22Rv1 (cell line): ENCODE data around the gene DMBX1.

ENCODE experiments used
- H3K27ac ChIP-seq: fragments of 450-650 bp; 2 replicates; pipeline ENCODE4 v1.5.1; 2017
- CTCF ChIP-seq: fragments of 450-650 bp; IDR thresholded peaks from 2 replicates; pipeline ENCODE4 v1.5.1; 2017; ENCODE audit warnings: mild to moderate bottlenecking
- ZFX ChIP-seq: fragments of 450-650 bp; IDR thresholded peaks from 2 replicates; pipeline ENCODE4 v1.6.1; 2017; ENCODE audit warnings: antibody characterized with exemption, borderline replicate concordance

DMBX1 gene

GRCh38 chr1:46490656-46491442 is 1.2 kb downstream of the DMBX1 start:
- TF ChIP-seq ZFX = no peak
- TF ChIP-seq CTCF = no peak
- H3K27ac ChIP-seq = no peak overlapping the region

- TF ChIP-seq ZFX = no peak
- TF ChIP-seq CTCF = no peak
- H3K27ac ChIP-seq = no peak overlapping the region
Observed at GRCh38 chr1:46491443-46492268, 2.0 kb downstream of the DMBX1 start.

GRCh38 chr1:46492269-46492853 is 2.7 kb downstream of the DMBX1 start:
- TF ChIP-seq ZFX (no peak), CTCF (no peak)
- H3K27ac ChIP-seq = no peak overlapping the region

- H3K27ac ChIP-seq = no peak overlapping the region
- TF ChIP-seq ZFX = no peak
- TF ChIP-seq CTCF = no peak
Observed at GRCh38 chr1:46492871-46493270, 3.2 kb downstream of the DMBX1 start.

DNA sequence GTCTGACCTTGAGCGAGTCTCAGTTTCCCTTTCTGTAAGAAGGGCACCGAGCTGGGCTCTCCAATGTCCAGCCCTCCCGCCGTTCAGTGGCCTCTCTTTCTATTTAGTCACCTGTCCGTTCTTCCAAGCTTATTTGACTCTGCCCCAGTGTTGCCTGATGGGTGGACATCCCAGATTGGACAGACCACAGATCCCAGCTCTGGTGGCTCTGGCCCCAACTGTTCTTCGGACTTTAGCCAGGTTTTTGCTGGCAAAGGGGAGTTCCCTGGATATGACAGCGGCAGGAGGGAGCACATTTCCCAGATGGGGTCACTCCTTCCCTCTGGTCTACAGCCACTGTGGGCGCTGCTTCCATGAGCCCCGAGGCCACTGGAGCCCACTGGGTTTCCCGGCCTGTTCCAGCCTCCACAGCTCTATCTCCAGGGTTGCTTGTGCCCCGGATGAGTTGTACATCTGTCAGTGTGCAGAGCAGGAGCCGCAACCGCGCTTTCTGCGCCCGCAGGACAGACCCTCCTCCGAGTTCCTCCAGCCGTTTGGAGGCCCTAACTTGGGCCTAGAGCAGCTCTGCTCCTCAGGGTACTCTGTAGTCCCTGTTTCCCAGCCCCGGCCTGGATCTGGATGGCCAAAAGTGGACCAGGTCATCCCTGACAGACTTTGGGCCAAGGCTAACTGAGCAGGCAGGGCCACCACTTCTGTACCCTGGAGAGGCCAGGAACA is 3.8 kb downstream of the DMBX1 start:
- TF ChIP-seq CTCF = no peak
- H3K27ac ChIP-seq = no peak overlapping the region

- H3K27ac ChIP-seq = no peak overlapping the region
- TF ChIP-seq ZFX (no peak), CTCF (no peak)
Observed at GRCh38 chr1:46494910-46495309, 5.3 kb downstream of the DMBX1 start.
